NCI-H460 (cell line): ENCODE results near the gene PLEKHH3. TPM values are rescaled to one million over a fixed set of nuclear protein-coding genes. Genes with fewer than 3 reads are reported as not detected.
A peak's percentile ranks its signal among the peaks of the same experiment; 100 is the strongest.

Experiments
- DNase-seq: peaks from one replicate; pipeline ENCODE4 v3.0.0-alpha.2; 2016; ENCODE audit warnings: low read depth; ENCODE audit errors: extremely low read depth
- total RNA-seq: library from RNA; depleted of rRNA; stranded (reverse); fragments of >200 nt; shearing (Covaris generic); gene quantifications from 2 replicates; pipeline ENCODE4 v1.2.3, GENCODE V29; 2014

Gene PLEKHH3
- total RNA-seq, 1 experiment from 2014 or later: 19.4 TPM

GRCh38 chr17:42687707-42688320 lies 11.0 kb upstream of the PLEKHH3 start:
- DNase-seq: no peak

- no peak for DNase-seq
These were observed 9.8 kb upstream of the PLEKHH3 start for GRCh38 chr17:42686520-42687128.

- DNase-seq: no peak
These were observed 9.0 kb upstream of the PLEKHH3 start for GRCh38 chr17:42685831-42686230.

- DNase-seq: no peak
These were observed 8.2 kb upstream of the PLEKHH3 start for GRCh38 chr17:42684929-42685556.

GRCh38 chr17:42683407-42684034 lies 6.7 kb upstream of the PLEKHH3 start:
- DNase-seq: no peak

- DNase-seq: no peak
These were observed 6.1 kb upstream of the PLEKHH3 start for GRCh38 chr17:42682722-42683403.

GRCh38 chr17:42681976-42682721 lies 5.4 kb upstream of the PLEKHH3 start, which contains the start of gene CNTNAP1:
TSS of gene CNTNAP1 (plus strand) at chr17:42682531. CDS start at chr17:42682830, 299 bp downstream.
- DNase-seq: peak; percentile 27

- DNase-seq: no peak
These were observed 3.6 kb upstream of the PLEKHH3 start for GRCh38 chr17:42680331-42680808.

- DNase-seq: peak; percentile 75
These were observed 2.9 kb upstream of the PLEKHH3 start for GRCh38 chr17:42679492-42680330.

- peak; percentile 38 for DNase-seq
These were observed 2.2 kb upstream of the PLEKHH3 start for GRCh38 chr17:42678951-42679491.

GRCh38 chr17:42677921-42678781 lies 1.4 kb upstream of the PLEKHH3 start:
- DNase-seq: peak; percentile 94

- DNase-seq: peak; percentile 100
These were observed 441 bp upstream of the PLEKHH3 start for GRCh38 chr17:42677012-42677857.

GRCh38 chr17:42675965-42676423 lies 800 bp downstream of the PLEKHH3 start:
- DNase-seq: no peak

GRCh38 chr17:42675348-42675964 lies 1.3 kb downstream of the PLEKHH3 start:
- DNase-seq: no peak

GRCh38 chr17:42674755-42675347 lies 1.9 kb downstream of the PLEKHH3 start:
- no peak for DNase-seq
